CD8-positive, alpha-beta memory T cell (primary cell): ENCODE results near the gene LMTK2. TPM values are rescaled to one million over a fixed set of nuclear protein-coding genes. Genes with fewer than 3 reads are reported as not detected.

Experiments
- CTCF ChIA-PET: fragments of 350-600 bp; sonication (Branson Sonifier 250); formaldehyde crosslinking; loops from one replicate; lab custom pipeline; 2021; ENCODE audit warnings: antibody characterized with exemption; lab: Charles Lee
- POLR2A ChIA-PET: fragments of 350-600 bp; sonication (Branson Sonifier 250); formaldehyde crosslinking; loops from one replicate; lab custom pipeline; 2021; ENCODE audit warnings: antibody characterized with exemption; lab: Charles Lee
- DNase-seq, 5 donors: peaks; one replicate each; pipeline versions ENCODE4 v3.0.0 to v3.0.0-alpha.2; 2020 to 2022; ENCODE audit warnings: mixed read lengths in 1 of 5
- H3K27ac ChIP-seq: one replicate; pipeline ENCODE4 v1.7.0; 2013; ENCODE audit warnings: low read depth, mild to moderate bottlenecking, low read length, moderate library complexity
- H3K27me3 ChIP-seq: 2 replicates; pipeline ENCODE4 v1.7.0; 2013; ENCODE audit warnings: low read length, mild to moderate bottlenecking; ENCODE audit not compliant: insufficient read depth, poor library complexity, severe bottlenecking
- H3K36me3 ChIP-seq: 2 replicates; pipeline ENCODE4 v1.7.0; 2013; ENCODE audit warnings: mild to moderate bottlenecking, low read length, moderate library complexity; ENCODE audit not compliant: insufficient read depth
- H3K4me1 ChIP-seq: 2 replicates; pipeline ENCODE4 v1.7.0; 2013; ENCODE audit warnings: mild to moderate bottlenecking, low read length, moderate library complexity; ENCODE audit not compliant: insufficient read depth
- H3K4me3 ChIP-seq: 2 replicates; pipeline ENCODE4 v1.7.0; 2013; ENCODE audit warnings: mild to moderate bottlenecking, low read length
- H3K9me3 ChIP-seq: 2 replicates; pipeline ENCODE4 v1.7.0; 2013; ENCODE audit warnings: mild to moderate bottlenecking, low read length
- H3K27ac Mint-ChIP-seq, 8 donors: one replicate each; pipeline ENCODE4 v1.8.0; 2020 to 2021; ENCODE audit warnings: mixed read lengths in 8 of 8, mild to moderate bottlenecking in 6 of 8, inconsistent platforms in 3 of 8, moderate library complexity in 3 of 8
- H3K27me3 Mint-ChIP-seq, 2 donors: one replicate each; pipeline ENCODE4 v1.8.0; 2020 to 2021; ENCODE audit warnings: mixed read lengths in 2 of 2, mild to moderate bottlenecking in 1 of 2, moderate library complexity in 1 of 2
- H3K36me3 Mint-ChIP-seq, 3 donors: one replicate each; pipeline ENCODE4 v1.8.0; 2020 to 2021; ENCODE audit warnings: mixed read lengths in 3 of 3, inconsistent platforms in 1 of 3, mild to moderate bottlenecking in 1 of 3
- H3K4me1 Mint-ChIP-seq, 3 donors: one replicate each; pipeline ENCODE4 v1.8.0; 2020 to 2021; ENCODE audit warnings: mixed read lengths in 3 of 3, inconsistent platforms in 1 of 3, mild to moderate bottlenecking in 1 of 3
- H3K4me3 Mint-ChIP-seq, 7 donors: one replicate each; pipeline ENCODE4 v1.8.0; 2020 to 2021; ENCODE audit warnings: mixed read lengths in 7 of 7, mild to moderate bottlenecking in 6 of 7, moderate library complexity in 4 of 7, inconsistent platforms in 2 of 7
- H3K9me3 Mint-ChIP-seq, 5 donors: one replicate each; pipeline ENCODE4 v1.8.0; 2020 to 2022; ENCODE audit warnings: mixed read lengths in 5 of 5, mild to moderate bottlenecking in 3 of 5, moderate library complexity in 2 of 5, inconsistent platforms in 1 of 5
- polyA plus RNA-seq: library from polyadenylated mRNA; unstranded; fragments of 300-500 nt; fragmentation: Illumina TruSeq; gene quantifications from one replicate; pipeline ENCODE4 v1.2.3, GENCODE V29; 2021
- total RNA-seq, 2 experiments: library from RNA; stranded (reverse); gene quantifications; one replicate each; pipeline ENCODE4 v1.2.3, GENCODE V29; 2021

The LMTK2 gene
- total and polyA plus RNA-seq, 3 experiments from 2014 or later: 4.6 to 17.1 (median 16.0) TPM

GRCh38 chr7:98242342-98242741 is 135.7 kb downstream of the LMTK2 start:
- Mint-ChIP-seq H3K36me3 (peaks cover 3 to 70% (median 7%) of the 10 kb centered on the region in 3 donors), H3K4me1 (peaks cover 0 to 9% (median 3%) of the 10 kb centered on the region in 3 donors), H3K9me3 (no peaks in the 10 kb centered on the region), H3K27me3 (no peaks in the 10 kb centered on the region), H3K27ac (no peak overlapping the region), H3K4me3 (no peak overlapping the region)
- Histone ChIP-seq H3K27ac (no peak overlapping the region), H3K36me3 (peaks cover 17% of the 10 kb centered on the region), H3K4me3 (no peak overlapping the region), H3K4me1 (no peaks in the 10 kb centered on the region), H3K9me3 (no peaks in the 10 kb centered on the region), H3K27me3 (no peaks in the 10 kb centered on the region)
- DNase-seq: no peak
- ChIA-PET POLR2A (no interaction called here), CTCF (interaction anchor here (1.0 kb wide), 1 partner anchor 220 kb away, joined by 3 read pairs; no protein-coding TSS in a partner anchor)

DNA sequence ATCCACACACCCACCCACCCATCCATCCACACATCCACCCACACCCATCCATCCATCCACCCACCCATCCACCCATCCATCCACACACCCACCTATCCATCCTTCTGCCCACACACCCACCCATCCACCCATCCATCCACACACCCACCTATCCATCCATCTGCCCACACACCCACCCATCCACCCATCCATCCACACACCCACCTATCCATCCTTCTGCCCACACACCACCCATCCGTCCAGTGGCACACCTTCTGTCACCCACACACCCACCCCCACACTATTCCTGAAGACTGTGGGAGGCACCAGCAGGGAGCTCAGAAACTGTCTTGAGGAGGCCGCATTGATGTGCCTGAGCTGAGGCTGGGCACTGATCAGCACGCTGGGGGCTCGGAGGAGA is 136.3 kb downstream of the LMTK2 start:
- ChIA-PET POLR2A (no interaction called here), CTCF (no interaction called here)
- no peak for DNase-seq
- Mint-ChIP-seq H3K27ac (no peak overlapping the region), H3K36me3 (peaks cover 3 to 67% (median 8%) of the 10 kb centered on the region in 3 donors), H3K9me3 (no peaks in the 10 kb centered on the region), H3K27me3 (no peaks in the 10 kb centered on the region), H3K4me1 (peaks cover 1 to 12% (median 9%) of the 10 kb centered on the region in 3 donors), H3K4me3 (no peak overlapping the region)
- Histone ChIP-seq H3K27ac (no peak overlapping the region), H3K36me3 (peaks cover 17% of the 10 kb centered on the region), H3K4me3 (no peak overlapping the region), H3K9me3 (no peaks in the 10 kb centered on the region), H3K4me1 (peaks cover 2% of the 10 kb centered on the region), H3K27me3 (no peaks in the 10 kb centered on the region)

DNA sequence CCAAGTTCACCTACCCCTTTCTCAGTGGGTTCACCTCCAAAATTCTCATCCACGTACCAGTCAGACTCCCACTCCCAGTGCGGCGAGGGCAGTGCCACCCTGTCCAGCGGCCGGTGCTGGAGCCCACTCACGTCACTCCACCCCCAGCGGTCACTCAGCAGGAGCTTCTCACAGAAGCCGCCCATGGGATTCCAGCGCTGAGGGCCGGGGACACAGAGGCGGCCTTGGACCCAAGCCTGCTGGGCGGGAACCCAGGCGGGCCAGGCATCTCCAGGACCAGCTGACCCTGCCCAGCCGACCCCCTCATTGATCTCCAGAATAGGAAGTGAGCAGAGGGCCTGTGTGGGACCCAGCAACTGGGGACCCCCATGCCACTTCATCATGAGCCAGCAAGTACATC is 138.2 kb downstream of the LMTK2 start:
- Histone ChIP-seq H3K36me3 (peaks cover 11% of the 10 kb centered on the region), H3K27me3 (no peaks in the 10 kb centered on the region), H3K27ac (no peak overlapping the region), H3K4me3 (no peak overlapping the region), H3K4me1 (peaks cover 21% of the 10 kb centered on the region), H3K9me3 (no peaks in the 10 kb centered on the region)
- DNase-seq: no peak
- Mint-ChIP-seq H3K4me1 (peaks cover 13 to 29% (median 25%) of the 10 kb centered on the region in 3 donors), H3K4me3 (no peak overlapping the region), H3K27ac (peak overlapping the region in 1 of 8 donors; percentile 47), H3K9me3 (no peaks in the 10 kb centered on the region), H3K36me3 (peaks cover 0 to 56% (median 9%) of the 10 kb centered on the region in 3 donors), H3K27me3 (no peaks in the 10 kb centered on the region)
- POLR2A ChIA-PET: no interaction called here
- CTCF ChIA-PET: no interaction called here

- Histone ChIP-seq H3K4me1 (peaks cover 43% of the 10 kb centered on the region), H3K36me3 (peaks cover 11% of the 10 kb centered on the region), H3K27me3 (no peaks in the 10 kb centered on the region), H3K4me3 (no peak overlapping the region), H3K9me3 (no peaks in the 10 kb centered on the region), H3K27ac (no peak overlapping the region)
- Mint-ChIP-seq H3K27me3 (no peaks in the 10 kb centered on the region), H3K9me3 (no peaks in the 10 kb centered on the region), H3K4me1 (peaks cover 37 to 56% (median 50%) of the 10 kb centered on the region in 3 donors), H3K36me3 (peaks cover 0 to 42% (median 6%) of the 10 kb centered on the region in 3 donors), H3K4me3 (peak overlapping the region in 4 of 7 donors; percentile 11 to 65 (median 50)), H3K27ac (peak overlapping the region in 5 of 8 donors; percentile 74 to 98 (median 75))
- POLR2A ChIA-PET: interaction anchor here (0.6 kb wide), 2 partner anchors 30 to 135 kb away, joined by 3 read pairs; no protein-coding TSS in a partner anchor
- CTCF ChIA-PET: interaction anchor here (1.1 to 1.5 kb wide), 2 partner anchors 153 to 227 kb away, joined by 3 read pairs; partner anchors contain the start of gene BAIAP2L1
- DNase-seq: no peak
Measured at GRCh38 chr7:98248156-98248555, 141.5 kb downstream of the LMTK2 start.

- DNase-seq: peak in 1 of 5 donors; percentile 8
- Mint-ChIP-seq H3K4me3 (peak overlapping the region; percentile 17 to 76 (median 57)), H3K36me3 (peaks cover 0 to 39% (median 6%) of the 10 kb centered on the region in 3 donors), H3K27ac (peak overlapping the region; percentile 75 to 99 (median 98)), H3K27me3 (no peaks in the 10 kb centered on the region), H3K4me1 (peaks cover 39 to 61% (median 54%) of the 10 kb centered on the region in 3 donors), H3K9me3 (no peaks in the 10 kb centered on the region)
- POLR2A ChIA-PET: interaction anchor here (0.7 kb wide), 1 partner anchor 13 kb away, joined by 4 read pairs; no protein-coding TSS in a partner anchor
- Histone ChIP-seq H3K4me1 (peaks cover 46% of the 10 kb centered on the region), H3K27ac (peak overlapping the region; percentile 13), H3K4me3 (peak overlapping the region; percentile 12), H3K9me3 (no peaks in the 10 kb centered on the region), H3K36me3 (peaks cover 6% of the 10 kb centered on the region), H3K27me3 (no peaks in the 10 kb centered on the region)
- CTCF ChIA-PET: interaction anchor here (1.5 kb wide), 1 partner anchor 228 kb away, joined by 3 read pairs; no protein-coding TSS in a partner anchor
Measured at GRCh38 chr7:98249106-98249505, 142.4 kb downstream of the LMTK2 start.

GRCh38 chr7:98250789-98251188 is 144.1 kb downstream of the LMTK2 start:
- Mint-ChIP-seq H3K36me3 (peaks cover 0 to 31% (median 6%) of the 10 kb centered on the region in 3 donors), H3K27me3 (no peaks in the 10 kb centered on the region), H3K9me3 (no peaks in the 10 kb centered on the region), H3K4me1 (peaks cover 46 to 67% (median 64%) of the 10 kb centered on the region in 3 donors), H3K4me3 (peak overlapping the region; percentile 89 to 99 (median 93)), H3K27ac (peak overlapping the region; percentile 95 to 99 (median 98))
- Histone ChIP-seq H3K4me3 (peak overlapping the region; percentile 93), H3K27ac (peak overlapping the region; percentile 85), H3K27me3 (no peaks in the 10 kb centered on the region), H3K36me3 (no peaks in the 10 kb centered on the region), H3K9me3 (no peaks in the 10 kb centered on the region), H3K4me1 (peaks cover 50% of the 10 kb centered on the region)
- peak; percentile 10 to 70 (median 46) for DNase-seq
- CTCF ChIA-PET: interaction anchor here (0.7 to 1.8 kb wide), 7 partner anchors 29 to 629 kb away, joined by 3 to 8 read pairs (median 5); partner anchors contain the start of gene LMTK2
- POLR2A ChIA-PET: interaction anchor here (0.7 to 1.6 kb wide), 3 partner anchors 18 to 48 kb away, joined by 3 to 7 read pairs (median 5); no protein-coding TSS in a partner anchor

GRCh38 chr7:98251231-98251600 is 144.6 kb downstream of the LMTK2 start:
- POLR2A ChIA-PET: interaction anchor here (1.4 to 1.6 kb wide), 2 partner anchors 29 to 49 kb away, joined by 5 to 7 read pairs; no protein-coding TSS in a partner anchor
- peaks cover 50% of the 10 kb centered on the region for H3K4me1 ChIP-seq

More at GRCh38 chr7:98251231-98251600, 144.6 kb downstream of the LMTK2 start:
- Mint-ChIP-seq H3K9me3 (no peaks in the 10 kb centered on the region), H3K27ac (peak overlapping the region; percentile 95 to 99 (median 98)), H3K36me3 (peaks cover 0 to 31% (median 6%) of the 10 kb centered on the region in 3 donors), H3K27me3 (no peaks in the 10 kb centered on the region), H3K4me1 (peaks cover 46 to 68% (median 64%) of the 10 kb centered on the region in 3 donors), H3K4me3 (peak overlapping the region; percentile 89 to 99 (median 93))
- CTCF ChIA-PET: interaction anchor here (0.8 to 1.8 kb wide), 7 partner anchors 29 to 229 kb away, joined by 3 to 8 read pairs (median 5); partner anchors contain the start of genes BAIAP2L1 and LMTK2
- peak overlapping the region; percentile 85 for H3K27ac ChIP-seq
- H3K27me3 ChIP-seq: no peaks in the 10 kb centered on the region
- peak overlapping the region; percentile 93 for H3K4me3 ChIP-seq
- no peaks in the 10 kb centered on the region for H3K9me3 ChIP-seq
- DNase-seq: peak in 4 of 5 donors; percentile 5 to 82 (median 64)
- H3K36me3 ChIP-seq: no peaks in the 10 kb centered on the region
